ENCODE results near the gene MAST4.

DNA sequence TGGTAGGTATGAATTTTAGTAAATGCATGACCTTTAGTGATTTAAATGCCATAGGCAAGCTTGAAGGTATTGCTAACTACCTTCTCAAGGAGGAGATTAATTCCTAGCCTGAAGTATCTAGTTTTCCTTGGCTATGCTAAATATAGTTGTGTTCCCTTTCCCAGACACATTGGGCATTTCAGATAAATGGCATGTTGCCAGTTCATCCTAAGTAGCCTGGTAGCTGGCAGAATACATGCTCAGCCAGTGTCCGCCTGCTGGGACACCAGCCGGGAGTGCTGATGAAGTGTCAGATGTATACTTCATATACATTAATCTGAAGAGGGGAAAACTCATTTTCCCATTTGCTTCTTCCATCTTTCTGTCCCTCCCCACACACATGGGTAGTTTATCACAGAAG, 196.9 kb downstream of the MAST4 start:
- TF ChIP-seq, protein P1, sequence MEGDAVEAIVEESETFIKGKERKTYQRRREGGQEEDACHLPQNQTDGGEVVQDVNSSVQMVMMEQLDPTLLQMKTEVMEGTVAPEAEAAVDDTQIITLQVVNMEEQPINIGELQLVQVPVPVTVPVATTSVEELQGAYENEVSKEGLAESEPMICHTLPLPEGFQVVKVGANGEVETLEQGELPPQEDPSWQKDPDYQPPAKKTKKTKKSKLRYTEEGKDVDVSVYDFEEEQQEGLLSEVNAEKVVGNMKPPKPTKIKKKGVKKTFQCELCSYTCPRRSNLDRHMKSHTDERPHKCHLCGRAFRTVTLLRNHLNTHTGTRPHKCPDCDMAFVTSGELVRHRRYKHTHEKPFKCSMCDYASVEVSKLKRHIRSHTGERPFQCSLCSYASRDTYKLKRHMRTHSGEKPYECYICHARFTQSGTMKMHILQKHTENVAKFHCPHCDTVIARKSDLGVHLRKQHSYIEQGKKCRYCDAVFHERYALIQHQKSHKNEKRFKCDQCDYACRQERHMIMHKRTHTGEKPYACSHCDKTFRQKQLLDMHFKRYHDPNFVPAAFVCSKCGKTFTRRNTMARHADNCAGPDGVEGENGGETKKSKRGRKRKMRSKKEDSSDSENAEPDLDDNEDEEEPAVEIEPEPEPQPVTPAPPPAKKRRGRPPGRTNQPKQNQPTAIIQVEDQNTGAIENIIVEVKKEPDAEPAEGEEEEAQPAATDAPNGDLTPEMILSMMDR (IDR thresholded peaks at IDR 0.05) = no peak
- TF ChIP-seq NFE2L2 (conservative IDR thresholded peaks at IDR 0.05; ENCODE audit: low read length) = no peak
- no peak for TF ChIP-seq POLR2A (IDR thresholded peaks at IDR 0.05; ENCODE audit: low read length)

Data from A549 (cell line).